C4-2B (cell line): Measurements from ENCODE around the gene IRF4.

Experiments
- H3K27ac ChIP-seq: fragments of 450-650 bp; 2 replicates; pipeline ENCODE4 v1.5.1; 2017
- CTCF ChIP-seq: fragments of 450-650 bp; conservative IDR thresholded peaks from 2 replicates; pipeline ENCODE4 v1.5.1; 2017; ENCODE audit warnings: mild to moderate bottlenecking
- ZFX ChIP-seq: fragments of 450-650 bp; IDR thresholded peaks from 2 replicates; pipeline ENCODE4 v1.6.1; 2017

Gene IRF4

GRCh38 chr6:441126-441920 is 49.8 kb downstream of the IRF4 start:
- TF ChIP-seq ZFX (no peak), CTCF (no peak)
- no peak overlapping the region for H3K27ac ChIP-seq

- no peak for TF ChIP-seq CTCF
- H3K27ac ChIP-seq, result no peak overlapping the region
Observed at GRCh38 chr6:443621-444159, 52.1 kb downstream of the IRF4 start.

GRCh38 chr6:444653-445275 is 53.2 kb downstream of the IRF4 start:
- TF ChIP-seq ZFX (no peak), CTCF (no peak)
- H3K27ac ChIP-seq, result no peak overlapping the region

DNA sequence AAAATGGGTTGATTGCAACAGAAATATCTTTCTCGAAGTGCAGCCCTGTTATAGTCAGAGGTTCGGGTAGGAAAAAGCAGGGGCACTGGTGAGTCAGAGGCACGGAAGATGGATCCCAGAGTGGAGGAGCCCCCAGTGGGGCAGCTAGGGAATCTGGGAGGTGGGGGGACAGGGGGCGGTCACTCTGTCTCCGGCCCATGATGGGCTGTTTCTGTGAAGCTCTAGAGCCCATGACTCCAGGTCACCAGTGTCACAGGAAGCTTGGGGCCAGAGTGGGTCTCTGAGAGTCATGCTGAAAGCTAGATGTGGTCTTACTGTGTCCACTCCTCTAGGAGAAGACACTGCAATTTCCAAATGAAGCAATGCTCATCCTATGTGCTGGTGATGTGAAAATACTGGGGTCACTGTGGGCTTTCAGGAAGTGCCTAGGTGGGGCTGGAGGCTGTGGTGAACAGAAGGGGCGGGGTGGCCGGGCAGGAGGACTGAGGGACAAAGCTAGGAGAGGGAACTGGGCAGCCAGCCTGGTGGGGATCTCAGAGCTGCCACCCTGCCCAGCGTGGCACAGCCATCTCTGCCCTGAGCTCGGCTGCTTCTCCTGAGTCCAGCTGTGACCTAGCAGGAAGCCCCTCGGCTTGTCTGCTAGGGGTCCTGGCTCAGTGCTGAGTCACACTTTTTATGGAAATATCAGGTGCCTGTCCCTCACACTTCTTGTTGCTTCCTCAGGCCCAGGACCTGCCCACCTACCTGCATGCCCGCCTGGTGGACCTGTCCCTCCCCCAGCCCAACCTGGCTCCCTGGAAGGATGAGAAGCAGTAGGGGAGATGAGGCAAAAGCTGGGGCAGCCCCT is 54.2 kb downstream of the IRF4 start:
- no peak overlapping the region for H3K27ac ChIP-seq
- TF ChIP-seq ZFX (no peak), CTCF (no peak)

DNA sequence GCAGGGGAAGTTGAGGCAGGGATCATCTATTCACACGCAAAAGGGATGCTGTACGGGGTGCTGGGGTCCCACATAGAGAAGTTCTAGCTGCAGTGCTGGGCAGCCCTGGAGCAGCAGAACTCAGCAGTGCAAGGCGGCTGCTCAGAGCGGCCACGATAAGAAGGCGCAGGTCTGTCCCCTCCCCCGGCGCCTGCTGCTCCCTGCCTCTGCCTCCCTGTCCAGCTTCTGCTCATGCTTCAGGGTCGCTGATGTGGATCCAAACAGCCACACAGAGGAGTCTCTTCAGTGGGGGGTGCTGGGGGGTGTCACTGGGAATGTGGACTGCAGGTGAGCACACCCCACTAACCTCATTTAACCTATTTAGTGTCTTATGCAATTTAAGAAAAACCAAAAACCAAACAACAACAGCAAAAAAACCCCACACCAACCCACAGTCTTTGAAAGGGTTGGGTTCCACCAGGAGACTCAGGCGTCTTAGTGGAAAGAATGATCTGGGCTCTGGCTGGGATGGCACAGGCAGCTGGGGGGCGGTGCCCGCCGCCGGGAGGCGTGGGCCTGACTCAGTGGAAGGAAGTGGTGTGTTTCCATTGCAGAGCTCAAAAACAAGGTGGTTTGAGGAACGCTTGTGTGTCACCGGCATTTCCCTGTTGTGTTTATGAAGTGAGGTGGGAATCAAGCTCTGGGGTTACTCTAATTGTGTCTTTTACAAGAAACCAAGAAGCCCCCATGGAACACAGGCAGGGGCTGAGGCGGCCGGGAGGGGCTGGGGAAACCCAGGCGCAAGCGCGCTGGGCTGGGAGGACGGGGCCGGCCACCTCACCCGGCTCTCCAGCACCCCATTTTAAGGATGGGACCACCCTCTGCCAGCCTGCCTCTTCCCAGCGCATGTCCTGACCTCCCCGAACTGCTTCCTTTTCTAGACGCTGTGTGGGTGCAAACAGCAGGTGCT is 55.1 kb downstream of the IRF4 start:
- no peak for TF ChIP-seq CTCF
- TF ChIP-seq ZFX, result no peak
- H3K27ac ChIP-seq, result no peak overlapping the region

DNA sequence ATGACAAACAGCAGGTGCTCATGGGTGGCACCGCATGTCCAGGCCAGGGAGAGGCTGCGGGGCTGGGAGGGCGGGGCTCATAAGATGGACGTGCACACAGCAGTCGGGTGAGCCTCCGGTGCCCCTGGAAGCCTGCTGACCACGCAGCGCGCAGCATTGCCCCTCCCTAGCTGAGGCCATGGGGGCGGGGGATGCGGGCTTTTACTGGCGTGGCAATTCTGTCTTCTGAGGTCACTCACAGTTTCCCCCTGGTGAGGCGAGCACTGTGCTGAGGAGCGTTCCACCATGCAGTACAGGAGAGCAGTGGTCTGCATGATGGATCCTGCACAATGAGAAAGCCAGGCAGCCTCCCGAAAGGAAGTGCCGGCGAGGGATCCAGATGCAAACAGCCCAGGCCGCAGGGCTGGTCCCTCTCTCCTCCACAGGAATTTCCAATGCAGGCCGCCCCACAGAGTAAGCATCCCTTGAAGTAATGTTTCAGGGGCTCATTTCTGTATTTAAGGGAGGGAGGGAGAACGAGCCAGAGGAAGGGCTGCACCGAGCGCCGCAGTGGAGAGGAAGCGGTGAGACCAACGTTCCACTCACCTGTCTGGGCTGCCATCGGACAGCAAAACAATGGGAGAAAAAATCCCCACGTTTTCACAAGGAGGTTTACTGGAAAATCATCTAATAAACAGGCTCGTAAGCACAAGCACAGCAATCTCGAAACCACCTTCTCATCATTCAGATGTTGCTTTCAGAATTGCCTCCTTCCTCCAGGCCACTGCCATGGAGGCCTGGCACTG is 56.0 kb downstream of the IRF4 start:
- no peak overlapping the region for H3K27ac ChIP-seq
- TF ChIP-seq CTCF (no peak), ZFX (no peak)
